Heart right ventricle (tissue), 16 donors: ENCODE measurements around the gene CRYBA1. TPM values are rescaled to one million over a fixed set of nuclear protein-coding genes. Genes with fewer than 3 reads are reported as not detected.
A peak's percentile ranks its signal among the peaks of the same experiment; 100 is the strongest.
"Not testable (repeated sequence)": the region's sequence is repeated elsewhere in the genome, so short reads cannot be mapped to it uniquely, and the experiment has no call there.

Experiments used
- ATAC-seq, 8 donors: fragments of 200-7000 bp; cut with Tn5 transposase; one replicate each; pipeline ENCODE4 v1.9.1; 2020; ENCODE audit warnings: mild to moderate bottlenecking in 8 of 8, moderate library complexity in 8 of 8, moderate number of reproducible peaks in 1 of 8
- DNase-seq, 2 donors: peaks; one replicate each; pipeline ENCODE4 v3.0.0-alpha.2; 2020
- H3K27ac ChIP-seq, 10 donors: fragments of 200-600 bp; sonication (generic) in 2 of 10; one replicate each; pipeline versions ENCODE4 v1.5.0 to v1.8.0; 2020 to 2022; ENCODE audit warnings: mild to moderate bottlenecking in 3 of 10
- H3K27me3 ChIP-seq, 7 donors: fragments of 200-600 bp; one replicate each; pipeline ENCODE4 v1.8.0; 2021 to 2022; ENCODE audit warnings: mild to moderate bottlenecking in 2 of 7
- H3K36me3 ChIP-seq, 9 donors: fragments of 200-600 bp; sonication (generic) in 1 of 9; one replicate each; pipeline versions ENCODE4 v1.5.0 to v1.8.0; 2020 to 2022; ENCODE audit warnings: mild to moderate bottlenecking in 2 of 9
- H3K4me1 ChIP-seq, 9 donors: fragments of 200-600 bp; sonication (generic) in 1 of 9; one replicate each; pipeline versions ENCODE4 v1.5.0 to v1.8.0; 2020 to 2022; ENCODE audit warnings: mild to moderate bottlenecking in 4 of 9
- H3K4me3 ChIP-seq, 10 donors: fragments of 200-600 bp; sonication (generic) in 2 of 10; one replicate each; pipeline versions ENCODE4 v1.5.0 to v1.8.0; 2020 to 2022; ENCODE audit warnings: mild to moderate bottlenecking in 7 of 10, moderate library complexity in 2 of 10
- H3K9me3 ChIP-seq, 11 donors: fragments of 200-600 bp in 10 of 11; sonication (generic) in 2 of 11; one replicate each; pipeline versions ENCODE4 v1.5.0 to v1.8.0; 2013 to 2022; ENCODE audit warnings: mild to moderate bottlenecking in 2 of 11, control low read depth in 1 of 11, moderate library complexity in 1 of 11
- WGBS, 2 donors: extraction: QIAGEN DNeasy Blood & Tissue Kit; methylation state at CpG; one replicate each; pipeline ENCODE4 v1.1.7; 2013; ENCODE audit warnings: inconsistent platforms in 1 of 2; 5-methylcytosine and 5-hydroxymethylcytosine counted together
- intact Hi-C, 10 donors: fragments of 100-400 bp; cut with DNase I; formaldehyde crosslinking; loops; one replicate each; pipeline versions ENCODE4 v1.11.1 to v1.14.2; 2022
- polyA plus RNA-seq, 2 donors: library from polyadenylated mRNA; stranded (reverse); fragments of 200-250 nt; gene quantifications; one replicate each; pipeline ENCODE4 v1.2.3, GENCODE V29; 2013
- total RNA-seq, 10 donors: library from RNA; stranded (reverse); fragmentation: NEBNext Ultra II Directional in 3 of 10; extraction: Animal tissue kit (Norgen Biotek cat#: 25700) in 3 of 10; gene quantifications; one replicate each; pipeline versions ENCODE4 v1.2.1 to v1.2.4, GENCODE V29; 2021 to 2023
- TF ChIP-seq, protein P1 (sequence below), 9 donors: fragments of 200-600 bp; sonication (generic) in 2 of 9; IDR thresholded peaks; one replicate each; pipeline versions ENCODE4 v1.5.0 to v1.8.0; 2021 to 2022; ENCODE audit warnings: antibody characterized with exemption in 9 of 9, mild to moderate bottlenecking in 5 of 9, moderate library complexity in 1 of 9
- donor health status: Arrhythmogenic right ventricular cardiomyopathy.
- donor health status: ischemic (EF 13 %, LVEDD 7.1; RV severe dilation, severe dysfunction).
- donor health status: healthy with polysubstance abuse.
- donor health status: DM: no; HTN: yes; CAD: no.
- donor health status: DM: no; HTN: no; CAD: no.
- donor health status: ischemic (EF 25% LVEDD 6.9; RV normal size, moderate dysfunction).
- donor health status: ischemic (EF 25% LVEDD 5.7; RV mildly dilated, moderate dysfunction).
- donor health status: healthy.
- donor health status: DM: yes; HTN: yes; CAD: no.
- donor health status: Ischemic cardiomyopathy.
- donor health status: ischemic (EF 35%, LVEDD 5.7; RV mildly dilated, moderate dysfunction).
- donor health status: nonischemic (EF 11% LVEDD 7.7; RV severe dilation, severe dysfunction).
- donor health status: DM: yes; HTN: yes; CAD: no.
- donor health status: PGD.
- donor health status: ischemic (EF 29% LVEDD 5.4; RV normal size, mild dysfunction).
- donor health status: nonischemic (EF 23%, LVEDD 6.1; RV moderate dilation, normal function).

Gene CRYBA1
- total and polyA plus RNA-seq, 12 donors = not detected

- 77 to 82% methylated on average over 4 of the region's 4 CpGs for WGBS, 2 donors
- peak overlapping the region in 6 of 10 donors; percentile 1 to 68 (median 46) for H3K27ac ChIP-seq
- intact Hi-C loops = loop anchor here in 1 of 10 donors (5.0 kb wide), 1 partner anchor 36 kb away; the partner anchor contains the start of gene NUFIP2
- DNase-seq (no peak), ATAC-seq (no peak)
- H3K27me3 ChIP-seq = no peaks in the 10 kb centered on the region
- no peaks in the 10 kb centered on the region for H3K9me3 ChIP-seq
- peaks cover 5 to 57% (median 39%) of the 10 kb centered on the region in 9 donors for H3K4me1 ChIP-seq
- peaks cover 0 to 56% (median 12%) of the 10 kb centered on the region in 9 donors for H3K36me3 ChIP-seq
- no peak overlapping the region for H3K4me3 ChIP-seq
- TF ChIP-seq, protein P1, sequence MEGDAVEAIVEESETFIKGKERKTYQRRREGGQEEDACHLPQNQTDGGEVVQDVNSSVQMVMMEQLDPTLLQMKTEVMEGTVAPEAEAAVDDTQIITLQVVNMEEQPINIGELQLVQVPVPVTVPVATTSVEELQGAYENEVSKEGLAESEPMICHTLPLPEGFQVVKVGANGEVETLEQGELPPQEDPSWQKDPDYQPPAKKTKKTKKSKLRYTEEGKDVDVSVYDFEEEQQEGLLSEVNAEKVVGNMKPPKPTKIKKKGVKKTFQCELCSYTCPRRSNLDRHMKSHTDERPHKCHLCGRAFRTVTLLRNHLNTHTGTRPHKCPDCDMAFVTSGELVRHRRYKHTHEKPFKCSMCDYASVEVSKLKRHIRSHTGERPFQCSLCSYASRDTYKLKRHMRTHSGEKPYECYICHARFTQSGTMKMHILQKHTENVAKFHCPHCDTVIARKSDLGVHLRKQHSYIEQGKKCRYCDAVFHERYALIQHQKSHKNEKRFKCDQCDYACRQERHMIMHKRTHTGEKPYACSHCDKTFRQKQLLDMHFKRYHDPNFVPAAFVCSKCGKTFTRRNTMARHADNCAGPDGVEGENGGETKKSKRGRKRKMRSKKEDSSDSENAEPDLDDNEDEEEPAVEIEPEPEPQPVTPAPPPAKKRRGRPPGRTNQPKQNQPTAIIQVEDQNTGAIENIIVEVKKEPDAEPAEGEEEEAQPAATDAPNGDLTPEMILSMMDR (IDR thresholded peaks at IDR 0.05) = no peak
Observed at GRCh38 chr17:29255926-29256522, 9.4 kb downstream of the CRYBA1 start.

DNA sequence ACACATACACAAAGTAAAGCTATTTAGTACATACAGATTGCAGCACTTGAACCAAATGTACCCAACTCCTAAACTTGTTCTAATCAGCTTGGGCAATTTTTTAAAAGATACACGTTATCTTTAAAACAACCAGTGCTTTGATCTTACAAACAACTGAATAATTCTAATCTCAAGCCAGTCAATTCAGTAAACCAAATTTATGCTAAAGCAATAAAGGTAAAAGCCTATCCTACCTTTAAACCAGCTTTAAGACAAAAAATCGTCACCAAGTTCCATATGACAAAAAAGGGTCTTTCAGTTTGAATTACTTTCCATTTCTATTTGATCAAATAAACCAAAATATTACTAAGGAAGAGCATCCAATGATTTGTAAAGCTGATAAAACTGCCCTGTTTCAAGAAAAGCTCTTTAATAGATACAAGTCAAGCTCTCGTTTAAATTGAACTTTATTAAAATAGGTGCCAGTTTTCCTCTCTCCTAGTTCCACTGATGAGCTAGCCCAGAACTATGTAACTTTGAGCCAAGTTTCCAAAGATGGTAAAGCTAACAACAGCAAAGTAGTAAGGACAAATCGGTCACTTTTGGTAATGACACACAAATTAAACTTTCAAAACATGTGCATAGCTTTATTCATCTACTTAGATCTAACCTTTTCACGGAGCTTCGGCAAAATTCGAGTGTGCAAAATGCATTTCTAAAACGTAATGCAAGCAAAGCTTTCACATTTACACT, 10.2 kb downstream of the CRYBA1 start:
- intact Hi-C loops = loop anchor here in 1 of 10 donors (5.0 kb wide), 1 partner anchor 35 kb away; the partner anchor contains the start of gene NUFIP2
- no peaks in the 10 kb centered on the region for H3K27me3 ChIP-seq
- peak overlapping the region in 8 of 10 donors; percentile 29 to 68 (median 46) for H3K27ac ChIP-seq
- peak in 6 of 8 donors; percentile 28 to 76 (median 65) for ATAC-seq
- WGBS, 2 donors = 53 to 60% methylated on average over 8 of the region's 8 CpGs
- peaks cover 0 to 62% (median 15%) of the 10 kb centered on the region in 9 donors for H3K36me3 ChIP-seq
- no peaks in the 10 kb centered on the region for H3K9me3 ChIP-seq
- TF ChIP-seq, protein P1 (IDR thresholded peaks at IDR 0.05) = no peak
- H3K4me3 ChIP-seq = peak overlapping the region in 3 of 10 donors; percentile 5 to 9 (median 7)
- no peak for DNase-seq
- H3K4me1 ChIP-seq = peaks cover 5 to 57% (median 39%) of the 10 kb centered on the region in 9 donors

DNA sequence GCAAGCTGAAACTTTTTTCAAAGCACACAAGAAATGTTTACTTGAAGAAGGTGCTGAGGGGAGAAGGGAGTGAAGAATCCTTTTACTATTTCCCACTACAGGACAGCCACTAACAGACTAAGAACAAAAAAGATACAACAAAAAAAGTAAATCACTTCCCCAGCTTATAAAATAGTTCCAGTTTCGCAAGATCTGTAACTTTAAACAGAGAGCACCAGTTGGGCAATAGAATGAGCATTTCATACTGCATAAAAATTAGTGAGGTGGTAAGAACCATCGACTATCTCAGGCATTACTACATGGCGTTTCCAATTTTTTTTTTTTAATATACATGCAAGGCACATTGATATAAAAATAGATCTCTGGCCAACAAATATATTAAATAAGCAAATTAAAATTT, 11.1 kb downstream of the CRYBA1 start:
- 81 to 92% methylated on average over 3 of the region's 3 CpGs for WGBS, 2 donors
- no peak for ATAC-seq
- H3K36me3 ChIP-seq = peaks cover 0 to 68% (median 20%) of the 10 kb centered on the region in 9 donors
- no peak overlapping the region for H3K4me3 ChIP-seq
- no peaks in the 10 kb centered on the region for H3K9me3 ChIP-seq
- no peak for DNase-seq
- H3K27me3 ChIP-seq = no peaks in the 10 kb centered on the region
- H3K27ac ChIP-seq = peak overlapping the region in 7 of 10 donors; percentile 9 to 68 (median 36)
- intact Hi-C loops = loop anchor here in 1 of 10 donors (5.0 kb wide), 1 partner anchor 35 kb away; the partner anchor contains the start of gene NUFIP2
- peaks cover 5 to 53% (median 39%) of the 10 kb centered on the region in 9 donors for H3K4me1 ChIP-seq
- TF ChIP-seq, protein P1 (IDR thresholded peaks at IDR 0.05) = no peak

- TF ChIP-seq, protein P1 (IDR thresholded peaks at IDR 0.05) = no peak
- Histone ChIP-seq H3K36me3 (peaks cover 0 to 100% (median 47%) of the 10 kb centered on the region in 9 donors), H3K27ac (no peak overlapping the region), H3K27me3 (no peaks in the 10 kb centered on the region), H3K4me1 (peaks cover 0 to 18% (median under 1%) of the 10 kb centered on the region in 9 donors), H3K4me3 (no peak overlapping the region), H3K9me3 (no peaks in the 10 kb centered on the region)
- ATAC-seq (no peak), DNase-seq (no peak)
- WGBS, 2 donors = 84 to 85% methylated on average over 5 of the region's 5 CpGs
- intact Hi-C loops = no loop called here
Observed at GRCh38 chr17:29263916-29264315, 17.3 kb downstream of the CRYBA1 start.

- H3K9me3 ChIP-seq, intact Hi-C loops, H3K27ac ChIP-seq: not testable (repeated sequence)
Observed at GRCh38 chr17:29271980-29272379, 25.3 kb downstream of the CRYBA1 start.

More at GRCh38 chr17:29271980-29272379, 25.3 kb downstream of the CRYBA1 start:
- not testable (repeated sequence) for DNase-seq, H3K4me3 ChIP-seq, ATAC-seq, H3K27me3 ChIP-seq
- peaks cover 0 to 95% (median 2%) of the 10 kb centered on the region in 9 donors for H3K36me3 ChIP-seq
- peaks cover 5 to 47% (median 17%) of the 10 kb centered on the region in 9 donors for H3K4me1 ChIP-seq
- 92 to 94% methylated on average over 8 to 9 of the region's 9 CpGs for WGBS, 2 donors
